ENCODE measurements around the gene GRM4. TPM values are rescaled to one million over a fixed set of nuclear protein-coding genes. Genes with fewer than 3 reads are reported as not detected.

The GRM4 gene
- total and polyA plus RNA-seq, 9 donors, result 1.1 to 4.8 (median 1.9) TPM

- Histone ChIP-seq H3K4me3 (ENCODE audit: low read length) (no peak overlapping the region), H3K36me3 (ENCODE audit: control insufficient read depth, insufficient read depth, low read length) (no peaks in the 10 kb centered on the region), H3K4me1 (ENCODE audit: control insufficient read depth, insufficient read depth, low read length) (peaks cover 13% of the 10 kb centered on the region), H3K27me3 (ENCODE audit: control insufficient read depth, insufficient read depth, low read length) (peaks cover 3% of the 10 kb centered on the region), H3K27ac (ENCODE audit: low read length) (no peak overlapping the region), H3K9me3 (replicated peaks; ENCODE audit: control insufficient read depth, low read depth, low read length) (no peaks in the 10 kb centered on the region)
- WGBS (ENCODE audit: insufficient coverage), result 51% methylated on average over 6 of the region's 8 CpGs
- no peak for DNase-seq
Measured at GRCh38 chr6:34053721-34054120, 92.2 kb downstream of the GRM4 start.

- Histone ChIP-seq H3K27ac (ENCODE audit: low read length) (no peak overlapping the region), H3K4me1 (ENCODE audit: control insufficient read depth, insufficient read depth, low read length) (peaks cover 13% of the 10 kb centered on the region), H3K27me3 (ENCODE audit: control insufficient read depth, insufficient read depth, low read length) (peaks cover 3% of the 10 kb centered on the region), H3K4me3 (ENCODE audit: low read length) (no peak overlapping the region), H3K36me3 (ENCODE audit: control insufficient read depth, insufficient read depth, low read length) (no peaks in the 10 kb centered on the region), H3K9me3 (replicated peaks; ENCODE audit: control insufficient read depth, low read depth, low read length) (no peaks in the 10 kb centered on the region)
- DNase-seq, result no peak
- 57% methylated on average over 7 of the region's 7 CpGs for WGBS (ENCODE audit: insufficient coverage)
Measured at GRCh38 chr6:34052918-34053608, 92.8 kb downstream of the GRM4 start.

DNA sequence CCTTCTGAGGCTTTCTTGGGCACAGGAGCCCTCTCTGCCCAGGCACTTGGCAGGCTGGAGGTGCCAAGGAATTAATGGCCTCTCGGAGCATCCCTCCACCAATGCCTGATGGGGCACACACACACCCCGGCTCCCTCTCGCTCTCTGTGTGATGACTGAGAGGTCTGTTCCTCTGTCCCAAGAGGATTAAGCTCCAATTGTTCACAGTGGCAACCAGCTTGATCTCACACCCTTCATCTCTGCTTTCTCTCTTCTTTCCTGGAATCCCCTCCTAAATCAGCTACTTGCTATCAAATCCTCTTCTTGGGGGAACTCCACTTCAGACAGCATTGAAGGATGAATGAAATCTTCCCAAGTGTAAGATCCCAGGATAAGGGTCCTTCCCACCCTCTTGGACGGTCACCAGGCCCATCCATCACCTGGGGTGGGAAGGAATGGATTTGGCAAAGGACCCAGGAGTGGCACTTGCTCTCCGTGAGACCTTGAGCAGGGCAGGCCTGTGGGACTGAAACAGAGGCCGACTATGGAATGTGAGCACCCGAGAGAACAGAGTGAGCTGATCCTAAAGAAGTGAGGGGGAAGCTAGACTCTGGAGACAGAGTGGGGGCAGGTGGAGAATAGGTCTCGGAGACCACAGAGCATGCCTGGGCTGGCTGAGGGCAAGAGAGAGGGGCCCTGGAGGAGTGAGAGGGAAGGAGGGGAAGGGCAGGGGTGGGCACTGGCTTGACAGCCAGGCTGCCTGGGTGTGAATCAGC, 93.6 kb downstream of the GRM4 start:
- Histone ChIP-seq H3K36me3 (ENCODE audit: control insufficient read depth, insufficient read depth, low read length) (no peaks in the 10 kb centered on the region), H3K27ac (ENCODE audit: low read length) (no peak overlapping the region), H3K4me3 (ENCODE audit: low read length) (no peak overlapping the region), H3K9me3 (replicated peaks; ENCODE audit: control insufficient read depth, low read depth, low read length) (no peaks in the 10 kb centered on the region), H3K27me3 (ENCODE audit: control insufficient read depth, insufficient read depth, low read length) (peaks cover 3% of the 10 kb centered on the region), H3K4me1 (ENCODE audit: control insufficient read depth, insufficient read depth, low read length) (peaks cover 13% of the 10 kb centered on the region)
- 52% methylated on average over 7 of the region's 8 CpGs for WGBS (ENCODE audit: insufficient coverage)
- no peak for DNase-seq

- H3K4me3 ChIP-seq (ENCODE audit: low read length), result no peak overlapping the region
- H3K27me3 ChIP-seq (ENCODE audit: control insufficient read depth, insufficient read depth, low read length), result peaks cover 11% of the 10 kb centered on the region
- H3K27ac ChIP-seq (ENCODE audit: low read length), result no peak overlapping the region
- H3K4me1 ChIP-seq (ENCODE audit: control insufficient read depth, insufficient read depth, low read length), result peaks cover 6% of the 10 kb centered on the region
- no peaks in the 10 kb centered on the region for H3K36me3 ChIP-seq (ENCODE audit: control insufficient read depth, insufficient read depth, low read length)
- H3K9me3 ChIP-seq (replicated peaks; ENCODE audit: control insufficient read depth, low read depth, low read length), result no peaks in the 10 kb centered on the region
- 31% methylated on average over 5 of the region's 8 CpGs for WGBS (ENCODE audit: insufficient coverage)
- DNase-seq, result no peak
Measured at GRCh38 chr6:34051331-34051919, 94.5 kb downstream of the GRM4 start.

DNA sequence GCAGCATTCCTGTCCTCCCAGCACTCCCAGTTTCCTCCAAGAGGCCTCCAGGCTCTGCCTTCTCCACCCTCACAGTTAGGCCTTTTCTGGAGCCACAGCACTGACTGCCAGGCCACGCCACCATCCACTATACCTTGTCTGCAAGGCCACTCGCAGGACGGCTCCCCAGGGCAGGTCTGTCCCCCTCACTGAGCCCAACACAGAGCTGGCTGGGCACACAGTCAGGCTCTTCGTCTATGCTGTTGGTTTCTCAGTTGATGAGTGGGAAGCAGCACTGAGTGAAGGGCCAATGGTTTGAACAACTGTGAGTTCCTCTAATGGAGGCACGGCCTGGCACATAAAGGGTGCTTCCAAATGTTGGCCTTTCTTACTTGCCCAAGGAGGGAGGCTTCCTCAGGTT, 95.2 kb downstream of the GRM4 start:
- H3K27me3 ChIP-seq (ENCODE audit: control insufficient read depth, insufficient read depth, low read length), result peaks cover 13% of the 10 kb centered on the region
- no peak for DNase-seq
- WGBS (ENCODE audit: insufficient coverage), result 87% methylated on average over 3 of the region's 5 CpGs

GRCh38 chr6:34049395-34050342, 96.2 kb downstream of the GRM4 start:
- H3K27me3 ChIP-seq (ENCODE audit: control insufficient read depth, insufficient read depth, low read length), result peaks cover 16% of the 10 kb centered on the region
- 71% methylated on average over 13 of the region's 15 CpGs for WGBS (ENCODE audit: insufficient coverage)
- no peaks in the 10 kb centered on the region for H3K36me3 ChIP-seq (ENCODE audit: control insufficient read depth, insufficient read depth, low read length)
- no peak overlapping the region for H3K27ac ChIP-seq (ENCODE audit: low read length)
- H3K9me3 ChIP-seq (replicated peaks; ENCODE audit: control insufficient read depth, low read depth, low read length), result no peaks in the 10 kb centered on the region
- H3K4me3 ChIP-seq (ENCODE audit: low read length), result no peak overlapping the region
- no peaks in the 10 kb centered on the region for H3K4me1 ChIP-seq (ENCODE audit: control insufficient read depth, insufficient read depth, low read length)
- peak; percentile 9 for DNase-seq

More for the DNA sequence above, 95.2 kb downstream of the GRM4 start:
- H3K4me1 ChIP-seq (ENCODE audit: control insufficient read depth, insufficient read depth, low read length), result no peaks in the 10 kb centered on the region
- no peaks in the 10 kb centered on the region for H3K36me3 ChIP-seq (ENCODE audit: control insufficient read depth, insufficient read depth, low read length)
- H3K9me3 ChIP-seq (replicated peaks; ENCODE audit: control insufficient read depth, low read depth, low read length), result no peaks in the 10 kb centered on the region
- no peak overlapping the region for H3K27ac ChIP-seq (ENCODE audit: low read length)
- no peak overlapping the region for H3K4me3 ChIP-seq (ENCODE audit: low read length)

GRCh38 chr6:34047913-34048867, 97.7 kb downstream of the GRM4 start:
- H3K4me3 ChIP-seq (ENCODE audit: low read length), result no peak overlapping the region
- 50% methylated on average over 9 of the region's 15 CpGs for WGBS (ENCODE audit: insufficient coverage)
- H3K4me1 ChIP-seq (ENCODE audit: control insufficient read depth, insufficient read depth, low read length), result no peaks in the 10 kb centered on the region
- no peak for DNase-seq
- no peaks in the 10 kb centered on the region for H3K36me3 ChIP-seq (ENCODE audit: control insufficient read depth, insufficient read depth, low read length)
- H3K27me3 ChIP-seq (ENCODE audit: control insufficient read depth, insufficient read depth, low read length), result peaks cover 16% of the 10 kb centered on the region
- H3K9me3 ChIP-seq (replicated peaks; ENCODE audit: control insufficient read depth, low read depth, low read length), result no peaks in the 10 kb centered on the region
- no peak overlapping the region for H3K27ac ChIP-seq (ENCODE audit: low read length)

GRCh38 chr6:34046617-34047016, 99.3 kb downstream of the GRM4 start:
- Histone ChIP-seq H3K4me1 (ENCODE audit: control insufficient read depth, insufficient read depth, low read length) (no peaks in the 10 kb centered on the region), H3K27me3 (ENCODE audit: control insufficient read depth, insufficient read depth, low read length) (peaks cover 16% of the 10 kb centered on the region), H3K9me3 (replicated peaks; ENCODE audit: control insufficient read depth, low read depth, low read length) (no peaks in the 10 kb centered on the region), H3K36me3 (ENCODE audit: control insufficient read depth, insufficient read depth, low read length) (no peaks in the 10 kb centered on the region), H3K4me3 (ENCODE audit: low read length) (no peak overlapping the region), H3K27ac (ENCODE audit: low read length) (no peak overlapping the region)
- WGBS (ENCODE audit: insufficient coverage), result no CpG with 5 or more reads among the region's 5 CpGs
- no peak for DNase-seq

DNA sequence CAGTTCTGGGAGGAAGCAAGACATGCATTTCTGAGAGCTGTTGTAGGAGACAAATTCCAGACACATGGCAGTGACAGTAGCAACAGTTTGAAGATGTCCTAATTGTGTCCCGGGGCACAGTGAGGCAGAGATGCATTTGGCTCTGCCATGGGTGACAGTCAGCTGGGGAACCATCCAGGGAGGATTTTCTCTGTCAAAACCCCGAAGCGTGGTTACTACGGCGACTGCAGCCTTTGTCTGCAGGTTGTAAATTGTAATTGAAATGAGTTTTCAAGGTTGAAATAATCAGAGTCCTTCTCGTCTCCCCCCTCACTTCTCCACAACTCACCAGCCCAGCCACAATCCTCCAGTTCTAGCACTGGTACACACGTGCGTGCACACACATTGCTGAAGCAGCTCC, 100.1 kb downstream of the GRM4 start:
- WGBS (ENCODE audit: insufficient coverage), result 25% methylated on average over 3 of the region's 8 CpGs
- H3K27me3 ChIP-seq (ENCODE audit: control insufficient read depth, insufficient read depth, low read length), result peaks cover 13% of the 10 kb centered on the region
- no peaks in the 10 kb centered on the region for H3K9me3 ChIP-seq (replicated peaks; ENCODE audit: control insufficient read depth, low read depth, low read length)
- H3K4me1 ChIP-seq (ENCODE audit: control insufficient read depth, insufficient read depth, low read length), result no peaks in the 10 kb centered on the region
- no peaks in the 10 kb centered on the region for H3K36me3 ChIP-seq (ENCODE audit: control insufficient read depth, insufficient read depth, low read length)
- no peak overlapping the region for H3K4me3 ChIP-seq (ENCODE audit: low read length)
- H3K27ac ChIP-seq (ENCODE audit: low read length), result no peak overlapping the region
- DNase-seq, result no peak
